Heart left ventricle (tissue), 16 donors: ENCODE results near the gene MTUS2. TPM values are rescaled to one million over a fixed set of nuclear protein-coding genes. Genes with fewer than 3 reads are reported as not detected.

Experiments
- ATAC-seq, 4 donors: fragments of 200-7000 bp; cut with Tn5 transposase; one replicate each; pipeline ENCODE4 v1.9.1; 2020 to 2022; ENCODE audit warnings: moderate library complexity in 4 of 4, mild to moderate bottlenecking in 3 of 4, moderate number of reproducible peaks in 1 of 4
- DNase-seq, 5 donors: peaks; one replicate each; pipeline ENCODE4 v3.0.0-alpha.2; 2020
- H3K27ac ChIP-seq, 12 donors: fragments of 200-600 bp; sonication (generic) in 4 of 12; one replicate each; pipeline versions ENCODE4 v1.5.0 to v1.8.0; 2016 to 2022; ENCODE audit warnings: mild to moderate bottlenecking in 2 of 12
- H3K27me3 ChIP-seq, 9 donors: fragments of 200-600 bp; sonication (generic) in 2 of 9; one replicate each; pipeline versions ENCODE4 v1.5.1 to v1.8.0; 2016 to 2022; ENCODE audit warnings: mild to moderate bottlenecking in 3 of 9
- H3K36me3 ChIP-seq, 9 donors: fragments of 200-600 bp; sonication (generic) in 2 of 9; one replicate each; pipeline versions ENCODE4 v1.5.0 to v1.8.0; 2018 to 2022; ENCODE audit warnings: mild to moderate bottlenecking in 2 of 9
- H3K4me1 ChIP-seq, 12 donors: fragments of 200-600 bp; sonication (generic) in 4 of 12; one replicate each; pipeline versions ENCODE4 v1.5.0 to v1.8.0; 2016 to 2022; ENCODE audit warnings: mild to moderate bottlenecking in 3 of 12
- H3K4me3 ChIP-seq, 12 donors: fragments of 200-600 bp; sonication (generic) in 4 of 12; one replicate each; pipeline versions ENCODE4 v1.5.0 to v1.8.0; 2017 to 2022; ENCODE audit warnings: mild to moderate bottlenecking in 9 of 12, moderate library complexity in 4 of 12
- H3K9me3 ChIP-seq, 12 donors: fragments of 200-600 bp; sonication (generic) in 4 of 12; one replicate each; pipeline versions ENCODE4 v1.5.0 to v1.8.0; 2016 to 2022; ENCODE audit warnings: mild to moderate bottlenecking in 1 of 12
- CTCF ChIP-seq, 12 donors: fragments of 200-600 bp; sonication (generic) in 4 of 12; IDR thresholded peaks; one replicate each; pipeline versions ENCODE4 v1.5.0 to v1.8.0; 2018 to 2022; ENCODE audit warnings: antibody characterized with exemption in 12 of 12, mild to moderate bottlenecking in 5 of 12
- POLR2A ChIP-seq, 2 donors: fragments of 450-650 bp; IDR thresholded peaks; one replicate each; pipeline ENCODE4 v1.6.1; 2017; ENCODE audit warnings: antibody characterized with exemption in 2 of 2, mild to moderate bottlenecking in 2 of 2, moderate library complexity in 2 of 2
- WGBS, 4 donors: extraction: QIAGEN DNeasy Blood & Tissue Kit in 2 of 4; methylation state at CpG; one replicate each; pipeline versions ENCODE4 v1.1.5 to v1.1.7; 2013 to 2018; 5-methylcytosine and 5-hydroxymethylcytosine counted together
- intact Hi-C, 10 donors: fragments of 100-400 bp; cut with DNase I; formaldehyde crosslinking; loops; one replicate each; pipeline versions ENCODE4 v1.11.1 to v1.14.2; 2022
- polyA plus RNA-seq, 2 donors: library from polyadenylated mRNA; stranded (reverse); fragments of 200-250 nt; gene quantifications; one replicate each; pipeline ENCODE4 v1.2.3, GENCODE V29; 2013
- total RNA-seq, 9 donors: library from RNA; depleted of rRNA in 2 of 9; stranded (reverse); fragments of >200 nt in 2 of 9; fragmentation: NEBNext Ultra II Directional in 3 of 9; extraction: Animal tissue kit (Norgen Biotek cat#: 25700) in 3 of 9; gene quantifications; one replicate each; pipeline versions ENCODE4 v1.1.0 to v1.2.4, GENCODE V29; 2016 to 2023
- donor health status: ischemic (EF 13 %, LVEDD 7.1; RV severe dilation, severe dysfunction).
- donor health status: healthy with polysubstance abuse.
- donor health status: DM: no; HTN: yes; CAD: no.
- donor health status: DM: no; HTN: no; CAD: no.
- donor health status: ischemic (EF 25% LVEDD 6.9; RV normal size, moderate dysfunction).
- donor health status: ischemic (EF 25% LVEDD 5.7; RV mildly dilated, moderate dysfunction).
- donor health status: healthy.
- donor health status: DM: yes; HTN: yes; CAD: no.
- donor health status: ischemic (EF 35%, LVEDD 5.7; RV mildly dilated, moderate dysfunction).
- donor health status: nonischemic (EF 11% LVEDD 7.7; RV severe dilation, severe dysfunction).
- donor health status: DM: yes; HTN: yes; CAD: no.
- donor health status: PGD.
- donor health status: ischemic (EF 29% LVEDD 5.4; RV normal size, mild dysfunction).
- donor health status: nonischemic (EF 23%, LVEDD 6.1; RV moderate dilation, normal function).

Gene MTUS2
- total and polyA plus RNA-seq, 11 donors, result 28.7 to 174 (median 67.9) TPM

GRCh38 chr13:29546662-29547061, 726.5 kb downstream of the MTUS2 start:
- intact Hi-C loops, result no loop called here
- ATAC-seq (peak in 1 of 4 donors; percentile 60), DNase-seq (no peak)
- H3K4me1 ChIP-seq, result peaks cover 0 to 9% (median 0%) of the 10 kb centered on the region in 12 donors
- peaks cover 0 to 11% (median 0%) of the 10 kb centered on the region in 9 donors for H3K36me3 ChIP-seq
- TF ChIP-seq POLR2A (IDR thresholded peaks at IDR 0.05) (no peak), CTCF (IDR thresholded peaks at IDR 0.05) (no peak)
- H3K27ac ChIP-seq, result peak overlapping the region in 3 of 12 donors; percentile 14 to 29 (median 29)
- 75 to 88% (median 76%) methylated on average over 8 of the region's 8 CpGs for WGBS, 4 donors
- no peaks in the 10 kb centered on the region for H3K27me3 ChIP-seq
- H3K4me3 ChIP-seq, result no peak overlapping the region
- no peaks in the 10 kb centered on the region for H3K9me3 ChIP-seq

DNA sequence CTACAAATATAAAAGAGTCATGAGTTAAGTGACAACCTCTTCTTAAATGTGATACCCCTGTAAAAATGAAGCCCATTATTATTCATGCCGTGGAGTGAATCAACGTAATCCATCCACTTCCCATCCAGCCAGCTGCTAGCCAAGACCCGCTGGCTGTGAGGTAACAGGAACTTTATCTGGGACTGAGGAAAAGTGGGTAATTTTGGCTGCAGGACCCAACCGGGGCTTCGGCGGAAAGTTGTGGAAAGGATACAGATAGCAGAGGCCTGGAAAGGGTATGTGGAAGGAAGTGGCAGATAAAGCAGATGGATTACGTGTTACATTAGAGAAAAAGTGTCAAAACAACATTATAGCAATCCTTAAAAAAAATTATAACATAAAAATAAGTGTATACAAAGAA, 727.0 kb downstream of the MTUS2 start:
- H3K4me1 ChIP-seq, result peaks cover 0 to 9% (median 0%) of the 10 kb centered on the region in 12 donors
- DNase-seq (no peak), ATAC-seq (peak in 1 of 4 donors; percentile 74)
- peak overlapping the region in 3 of 12 donors; percentile 14 to 29 (median 29) for H3K27ac ChIP-seq
- H3K4me3 ChIP-seq, result no peak overlapping the region
- peaks cover 0 to 12% (median 0%) of the 10 kb centered on the region in 9 donors for H3K36me3 ChIP-seq
- 31 to 40% (median 37%) methylated on average over 7 of the region's 7 CpGs for WGBS, 4 donors
- TF ChIP-seq CTCF (IDR thresholded peaks at IDR 0.05), result no peak
- TF ChIP-seq POLR2A (IDR thresholded peaks at IDR 0.05), result no peak
- no peaks in the 10 kb centered on the region for H3K9me3 ChIP-seq
- H3K27me3 ChIP-seq, result no peaks in the 10 kb centered on the region
- intact Hi-C loops, result no loop called here

GRCh38 chr13:29548722-29549121, 728.6 kb downstream of the MTUS2 start:
- TF ChIP-seq POLR2A (IDR thresholded peaks at IDR 0.05), result no peak
- TF ChIP-seq CTCF (IDR thresholded peaks at IDR 0.05), result no peak
- intact Hi-C loops, result no loop called here
- DNase-seq (no peak), ATAC-seq (no peak)
- Histone ChIP-seq H3K27ac (no peak overlapping the region), H3K27me3 (no peaks in the 10 kb centered on the region), H3K9me3 (no peaks in the 10 kb centered on the region), H3K36me3 (peaks cover 0 to 24% (median 0%) of the 10 kb centered on the region in 9 donors), H3K4me3 (no peak overlapping the region), H3K4me1 (peaks cover 0 to 9% (median 0%) of the 10 kb centered on the region in 12 donors)
- WGBS, 4 donors, result 74 to 90% (median 79%) methylated on average over 7 of the region's 7 CpGs

DNA sequence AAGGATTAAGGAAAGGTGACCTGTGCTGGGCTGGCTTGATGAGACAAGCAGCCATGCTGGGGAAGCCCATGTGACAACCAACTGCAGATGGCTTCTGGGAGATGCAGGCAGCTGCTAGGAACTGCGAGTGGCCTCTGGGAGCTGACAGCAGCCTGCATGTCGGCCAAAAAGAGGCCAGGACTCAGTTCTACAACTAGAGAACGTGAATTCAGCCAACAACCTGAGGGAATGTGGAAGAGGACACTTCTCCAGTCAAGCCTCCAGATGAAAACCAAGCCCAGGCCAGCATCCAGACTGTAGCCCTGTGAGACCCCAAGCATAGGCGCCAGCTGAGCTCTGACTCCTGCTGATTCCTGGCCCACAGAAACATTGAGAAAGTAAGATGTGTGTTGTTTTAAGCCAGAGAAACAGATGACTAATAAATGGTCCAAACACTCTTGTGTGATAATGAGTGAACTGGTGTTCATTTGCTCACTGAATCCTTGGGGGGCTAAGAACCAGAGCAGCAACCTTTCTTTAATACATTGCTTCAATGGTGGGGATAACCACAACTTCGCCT, 730.4 kb downstream of the MTUS2 start:
- H3K9me3 ChIP-seq, result no peaks in the 10 kb centered on the region
- H3K36me3 ChIP-seq, result peaks cover 0 to 24% (median 0%) of the 10 kb centered on the region in 9 donors
- H3K4me1 ChIP-seq, result peaks cover 0 to 9% (median 0%) of the 10 kb centered on the region in 12 donors
- no peak for DNase-seq
- no peak for ATAC-seq
- intact Hi-C loops, result no loop called here
- WGBS, 4 donors, result 87 to 94% (median 90%) methylated on average over 5 of the region's 5 CpGs
- TF ChIP-seq POLR2A (IDR thresholded peaks at IDR 0.05) (no peak), CTCF (IDR thresholded peaks at IDR 0.05) (no peak)
- H3K27me3 ChIP-seq, result no peaks in the 10 kb centered on the region
- H3K27ac ChIP-seq, result no peak overlapping the region
- H3K4me3 ChIP-seq, result no peak overlapping the region
